Middle frontal gyrus (tissue), 1 donor: Measurements from ENCODE around the gene R3HCC1L.
"Not testable (repeated sequence)": the region's sequence is repeated elsewhere in the genome, so short reads cannot be mapped to it uniquely, and the experiment has no call there.

Source experiments
- DNase-seq: peaks from one replicate; pipeline ENCODE4 v3.0.0-alpha.2; 2015; ENCODE audit warnings: low spot score; ENCODE audit errors: extremely low spot score

Gene R3HCC1L

DNA sequence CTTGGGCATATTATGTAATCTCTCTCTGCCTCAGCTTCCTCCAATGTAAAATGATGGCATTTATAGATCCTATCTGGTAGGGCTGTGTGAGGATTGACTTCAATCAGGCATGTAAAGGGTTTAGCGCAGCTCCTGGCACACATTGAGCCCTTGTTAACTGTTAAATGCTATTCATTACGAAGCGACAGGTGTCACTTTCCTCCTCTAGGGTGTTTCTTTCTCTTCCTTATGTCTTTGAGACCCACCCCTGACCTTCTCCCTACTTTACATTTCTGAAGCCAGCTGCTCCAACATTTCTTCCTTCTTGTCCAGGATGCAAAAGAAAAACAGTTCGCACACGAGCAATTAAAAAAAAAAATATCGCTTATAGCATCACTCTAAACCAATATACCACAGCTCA lies 5.7 kb upstream of the R3HCC1L start:
- no peak for DNase-seq

DNA sequence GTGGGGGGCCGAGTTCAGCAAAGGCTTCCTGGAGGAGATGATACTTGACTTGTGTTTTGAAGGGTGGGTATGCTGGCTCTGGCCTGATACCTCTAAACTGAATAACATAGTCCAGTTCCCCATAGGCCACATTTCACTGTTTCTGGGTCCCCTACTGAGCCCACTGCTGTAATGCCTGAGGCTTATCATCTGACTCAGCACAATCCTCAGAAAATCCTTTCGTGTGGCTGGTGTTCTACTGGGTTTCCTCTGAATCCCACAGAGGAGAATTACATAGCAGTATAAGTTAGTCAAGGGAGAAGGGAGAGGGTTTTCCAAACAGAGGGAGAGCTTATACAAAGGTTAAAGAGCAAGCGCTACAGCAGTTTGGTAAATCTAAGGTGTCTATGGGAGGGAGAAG lies 2.8 kb upstream of the R3HCC1L start:
- no peak for DNase-seq

DNA sequence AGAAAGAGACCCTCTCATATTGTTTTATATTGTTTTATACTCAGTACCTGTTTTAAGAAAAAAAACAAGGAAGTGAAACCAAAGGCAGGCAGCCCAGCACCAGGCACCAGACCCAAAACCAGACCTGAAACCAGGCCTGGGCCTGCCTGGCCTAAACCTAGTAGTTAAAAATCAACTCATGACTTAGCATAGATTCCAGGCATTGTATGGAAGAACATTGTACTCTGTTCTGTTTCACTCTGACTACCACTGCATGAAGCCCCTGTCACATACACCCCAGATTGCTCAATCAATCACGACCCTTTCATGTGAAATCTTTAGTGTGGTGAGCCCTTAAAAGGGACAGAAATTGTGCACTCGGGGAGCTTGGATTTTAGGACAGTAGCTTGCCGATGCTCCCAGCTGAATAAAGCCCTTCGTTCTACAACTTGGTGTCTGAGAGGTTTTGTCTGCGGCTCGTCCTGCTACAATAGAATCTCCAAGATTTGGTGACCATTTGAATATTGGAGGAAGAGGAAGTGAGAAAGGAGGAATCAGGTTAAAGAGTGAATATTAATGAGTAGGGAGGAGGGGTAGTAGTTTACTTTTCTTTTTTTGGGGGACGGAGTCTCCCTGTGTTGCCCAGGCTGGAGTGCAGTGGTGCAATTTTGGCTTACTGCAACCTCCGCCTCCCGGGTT lies 1.2 kb upstream of the R3HCC1L start:
- DNase-seq, result not testable (repeated sequence)

- no peak for DNase-seq
These were observed 383 bp upstream of the R3HCC1L start for GRCh38 chr10:98134117-98134430.

- DNase-seq, result no peak
These were observed 904 bp downstream of the R3HCC1L start for GRCh38 chr10:98135222-98135899.

- DNase-seq, result not testable (repeated sequence)
These were observed 2.3 kb downstream of the R3HCC1L start for GRCh38 chr10:98136775-98137174.

DNA sequence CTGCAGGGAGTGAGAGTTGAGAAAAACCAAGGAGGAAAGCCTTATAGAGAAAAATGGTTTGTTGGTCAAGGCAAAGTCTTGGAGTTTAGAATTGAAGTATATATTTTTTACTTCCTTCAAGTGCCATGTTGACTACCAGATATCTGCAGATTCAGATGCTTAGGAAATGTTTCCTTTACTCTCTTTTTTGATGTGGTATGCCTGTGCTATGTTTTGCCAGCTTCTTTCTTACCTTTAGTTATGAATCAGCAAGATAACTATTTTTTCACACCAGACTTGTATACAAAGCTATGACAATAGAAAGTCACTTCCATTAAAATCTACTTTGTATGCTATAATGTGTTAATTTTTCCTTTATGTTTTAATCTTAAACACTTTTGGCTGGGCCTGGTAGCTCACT lies 3.6 kb downstream of the R3HCC1L start:
- DNase-seq, result no peak

- no peak for DNase-seq
These were observed 5.0 kb downstream of the R3HCC1L start for GRCh38 chr10:98139431-98139830.

- no peak for DNase-seq
These were observed 7.1 kb downstream of the R3HCC1L start for GRCh38 chr10:98141484-98142073.

GRCh38 chr10:98144985-98145384 lies 10.5 kb downstream of the R3HCC1L start:
- DNase-seq, result no peak

DNA sequence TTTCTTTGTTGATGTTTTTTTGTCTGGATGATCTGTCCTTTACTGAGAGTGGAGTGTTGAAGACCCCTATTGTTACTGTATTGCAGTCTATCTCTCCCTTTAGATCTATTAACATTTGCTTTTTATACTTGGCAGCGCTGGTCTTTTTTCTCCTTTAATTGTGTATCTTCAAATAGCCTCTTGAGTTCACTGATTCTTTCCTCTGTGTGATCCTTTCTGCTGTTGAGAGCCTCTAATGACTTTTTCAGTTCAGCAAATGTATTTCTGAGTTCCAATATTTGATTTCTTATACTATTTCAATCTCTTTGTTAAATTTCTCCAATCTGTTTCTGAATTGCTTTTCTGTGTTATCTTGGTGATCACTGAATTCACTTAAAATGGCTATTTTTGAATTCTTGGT lies 15.4 kb downstream of the R3HCC1L start:
- no peak for DNase-seq

- no peak for DNase-seq
These were observed 16.1 kb downstream of the R3HCC1L start for GRCh38 chr10:98150544-98150943.

DNA sequence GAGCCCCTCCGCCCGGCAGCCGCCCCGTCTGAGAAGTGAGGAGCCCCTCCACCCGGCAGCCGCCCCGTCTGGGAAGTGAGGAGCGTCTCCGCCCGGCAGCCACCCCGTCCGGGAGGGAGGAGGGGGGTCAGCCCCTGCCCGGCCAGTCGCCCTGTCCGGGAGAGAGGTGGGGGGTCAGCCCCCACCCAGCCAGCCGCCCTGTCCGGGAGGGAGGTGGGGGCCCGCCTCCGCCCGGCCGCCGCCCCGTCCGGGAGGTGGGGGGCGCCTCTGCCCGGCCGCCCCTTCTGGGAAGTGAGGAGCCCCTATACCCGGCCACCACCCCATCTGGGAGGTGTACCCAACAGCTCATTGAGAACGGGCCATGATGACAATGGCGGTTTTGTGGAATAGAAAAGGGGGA lies 18.3 kb downstream of the R3HCC1L start:
- DNase-seq, result not testable (repeated sequence)

DNA sequence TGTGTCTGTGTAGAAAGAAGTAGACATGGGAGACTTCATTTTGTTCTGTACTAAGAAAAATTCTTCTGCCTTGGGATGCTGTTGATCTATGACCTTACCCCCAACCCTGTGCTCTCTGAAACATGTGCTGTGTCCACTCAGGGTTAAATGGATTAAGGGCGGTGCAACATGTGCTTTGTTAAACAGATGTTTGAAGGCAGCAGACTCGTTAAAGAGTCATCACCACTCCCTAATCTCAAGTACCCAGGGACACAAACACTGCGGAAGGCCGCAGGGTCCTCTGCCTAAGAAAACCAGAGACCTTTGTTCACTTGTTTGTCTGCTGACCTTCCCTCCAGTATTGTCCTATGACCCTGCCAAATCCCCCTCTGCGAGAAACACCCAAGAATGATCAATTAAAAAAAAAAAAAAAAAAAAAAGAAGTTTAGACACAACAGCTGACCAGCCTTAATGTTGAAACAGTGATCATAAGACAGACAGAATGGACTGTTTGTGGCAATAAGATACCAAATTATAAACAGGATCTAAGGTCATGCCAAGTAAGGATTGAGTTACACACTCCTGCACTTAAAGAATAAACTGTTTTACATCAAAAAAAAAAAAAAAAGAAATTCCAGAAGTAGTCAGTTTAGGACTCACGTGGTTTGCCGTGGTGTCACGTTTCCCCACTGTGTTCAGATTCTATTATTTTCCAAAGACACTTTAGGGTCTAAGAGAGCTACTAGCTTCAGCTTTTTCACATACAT lies 18.9 kb downstream of the R3HCC1L start:
- not testable (repeated sequence) for DNase-seq

DNA sequence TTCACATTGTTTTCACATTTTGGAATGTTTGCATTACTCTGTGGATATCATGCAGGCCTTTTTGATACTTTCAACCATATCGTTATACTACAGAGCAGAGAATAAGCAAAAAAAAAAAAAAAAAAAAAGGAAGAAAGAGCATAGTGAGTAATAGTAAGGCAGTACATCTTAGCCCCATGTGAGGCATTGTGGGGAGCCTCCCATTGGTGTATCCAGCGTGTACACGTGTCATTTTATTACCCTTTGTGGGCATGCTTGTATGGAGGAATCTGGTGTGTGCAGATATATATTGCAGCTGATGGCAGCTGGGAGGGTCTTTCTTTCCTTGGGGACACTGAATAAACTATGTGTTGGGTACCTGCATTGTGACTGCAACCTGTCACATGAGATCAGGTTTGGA lies 19.6 kb downstream of the R3HCC1L start:
- DNase-seq, result no peak

- no peak for DNase-seq
These were observed 24.1 kb downstream of the R3HCC1L start for GRCh38 chr10:98158576-98158975.

- DNase-seq, result no peak
These were observed 29.5 kb downstream of the R3HCC1L start for GRCh38 chr10:98163941-98164340.

GRCh38 chr10:98167191-98167590 lies 32.7 kb downstream of the R3HCC1L start:
- DNase-seq, result no peak

DNA sequence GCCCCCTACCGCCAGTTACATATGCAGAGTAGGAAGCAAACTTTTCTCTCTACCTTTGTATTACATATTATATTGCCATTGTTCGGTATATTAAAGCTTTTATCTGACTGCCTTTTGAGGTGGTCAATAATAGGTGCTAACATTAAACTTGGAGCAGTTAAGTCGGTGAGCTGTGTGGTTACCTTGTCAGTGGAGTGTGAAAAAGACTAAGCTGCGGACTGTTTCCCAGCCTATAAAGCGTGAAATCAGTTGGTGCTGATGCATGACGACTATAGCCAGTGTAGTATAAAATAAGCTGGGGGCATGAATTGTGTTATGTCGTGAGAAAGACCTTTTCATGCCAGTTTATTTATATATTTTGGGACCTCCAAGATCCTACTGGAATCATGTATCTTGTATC lies 33.7 kb downstream of the R3HCC1L start:
- DNase-seq, result no peak

- DNase-seq, result no peak
These were observed 34.3 kb downstream of the R3HCC1L start for GRCh38 chr10:98168766-98169165.

DNA sequence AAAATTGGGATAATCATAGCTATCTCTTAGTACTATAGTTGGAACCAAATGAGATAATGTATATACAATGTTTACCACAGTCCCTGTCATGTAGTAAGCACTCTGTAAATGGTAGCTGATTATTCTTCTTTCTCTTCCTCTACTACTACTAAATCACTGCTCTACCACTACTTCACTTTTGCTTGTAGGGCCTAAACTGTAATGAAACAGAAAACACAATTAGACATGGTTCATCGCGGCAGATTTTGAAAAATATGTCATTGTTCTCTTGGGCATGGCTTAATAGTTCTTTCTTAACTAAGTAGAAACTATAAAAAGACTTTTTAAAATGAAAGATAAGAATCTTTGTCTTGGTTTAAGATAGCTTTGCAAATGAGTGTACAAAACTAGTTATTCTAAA lies 34.9 kb downstream of the R3HCC1L start:
- DNase-seq, result no peak
